Stimulated activated CD8-positive, alpha-beta memory T cell treated with anti-CD3 and anti-CD28 coated beads, Interleukin-7, amount 100 ng/mL, for 48 hours (primary cell): ENCODE results near the gene GOLGA8H.
"Not testable (repeated sequence)": the region's sequence is repeated elsewhere in the genome, so short reads cannot be mapped to it uniquely, and the experiment has no call there.

Experiments
- DNase-seq, 2 donors: peaks; one replicate each; pipeline ENCODE4 v3.0.0-alpha.2; 2020; ENCODE audit warnings: low read depth in 1 of 2; ENCODE audit errors: extremely low read depth in 1 of 2

Gene GOLGA8H, protein sequence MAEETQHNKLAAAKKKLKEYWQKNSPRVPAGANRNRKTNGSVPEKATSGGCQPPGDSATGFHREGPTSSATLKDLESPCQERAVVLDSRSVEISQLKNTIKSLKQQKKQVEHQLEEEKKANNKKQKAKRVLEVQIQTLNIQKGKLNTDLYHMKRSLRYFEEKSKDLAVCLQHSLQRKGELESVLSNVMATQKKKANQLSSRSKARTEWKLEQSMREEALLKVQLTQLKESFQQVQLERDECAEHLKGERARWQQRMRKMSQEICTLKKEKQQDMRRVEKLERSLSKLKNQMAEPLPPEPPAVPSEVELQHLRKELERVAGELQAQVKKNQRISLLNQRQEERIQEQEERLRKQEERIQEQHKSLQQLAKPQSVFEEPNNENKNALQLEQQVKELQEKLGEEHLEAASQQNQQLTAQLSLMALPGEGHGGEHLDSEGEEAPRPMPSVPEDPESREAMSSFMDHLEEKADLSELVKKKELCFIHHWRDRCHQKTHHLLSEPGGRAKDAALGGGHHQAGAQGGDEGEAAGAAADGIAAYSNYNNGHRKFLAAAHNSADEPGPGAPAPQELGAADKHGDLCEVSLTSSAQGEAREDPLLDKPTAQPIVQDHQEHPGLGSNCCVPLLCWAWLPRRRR

DNA sequence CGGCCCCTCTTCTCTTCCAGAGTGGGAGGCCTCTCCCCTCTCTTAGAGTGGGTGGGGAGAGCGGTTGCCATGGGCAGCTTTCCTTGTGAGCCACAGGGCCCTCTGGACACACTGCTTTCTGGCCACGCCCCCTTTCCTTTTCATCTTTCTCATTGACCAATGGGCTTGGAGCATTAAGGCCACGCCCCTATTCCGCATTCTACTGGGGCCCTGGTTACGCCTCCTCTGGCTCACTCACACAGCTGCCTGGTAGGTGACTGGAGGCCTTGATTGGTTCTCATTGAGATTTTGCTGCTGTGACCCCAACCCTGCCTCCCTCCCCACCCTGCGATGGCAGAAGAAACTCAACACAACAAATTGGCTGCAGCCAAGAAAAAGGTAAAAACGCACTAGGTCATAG lies at the start of gene GOLGA8H:
Gene GOLGA8H, plus strand, starts transcription at position 233 of the 400 bp plus-strand sequence. Its CDS starts 98 bp downstream, at position 331.
- DNase-seq, result not testable (repeated sequence)

DNA sequence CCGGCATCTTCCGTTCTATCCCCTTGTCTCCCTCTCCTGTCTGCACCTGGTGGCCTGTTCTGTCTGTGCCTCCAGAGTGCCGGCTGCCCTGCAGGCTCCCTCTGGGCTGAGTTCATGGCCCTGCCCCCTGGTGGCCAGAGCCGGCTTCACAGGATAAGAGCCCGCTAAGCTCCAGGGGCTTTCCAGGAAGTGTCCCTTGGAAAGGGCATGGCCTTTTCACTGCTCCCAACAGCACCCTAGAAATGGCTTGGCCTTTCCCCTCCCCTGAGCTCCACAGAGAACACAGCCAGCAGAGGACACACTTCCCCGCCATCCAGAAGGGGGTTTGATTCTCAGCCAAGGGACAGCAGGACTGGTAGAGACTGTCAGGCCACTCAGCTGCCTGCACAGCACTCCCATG lies 36.9 kb upstream of the GOLGA8H start:
- DNase-seq, result not testable (repeated sequence)

DNA sequence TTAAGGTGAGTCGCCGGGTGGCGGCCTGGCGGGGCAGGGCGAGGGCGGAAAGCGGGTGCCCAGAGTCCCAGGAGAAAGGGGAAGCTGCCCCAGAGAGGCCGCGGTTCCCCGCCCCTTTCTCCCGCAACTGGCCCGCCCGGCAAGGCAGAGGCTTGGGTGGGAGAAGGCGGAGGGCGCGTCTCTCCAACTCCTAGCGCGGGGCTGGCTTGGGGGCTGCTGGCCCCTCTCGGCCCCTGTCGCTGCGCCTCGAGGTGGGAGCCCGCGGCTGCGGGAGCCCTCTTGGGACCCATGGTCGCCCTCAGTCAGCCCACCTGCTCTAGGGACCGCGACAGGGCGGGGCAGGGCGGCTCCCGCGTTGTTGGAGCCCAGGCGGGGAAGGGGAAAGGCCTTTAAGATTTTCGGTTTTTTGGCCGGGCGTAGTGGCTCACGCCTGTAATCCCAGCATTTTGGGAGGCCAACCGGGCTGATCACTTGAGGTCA lies 30.8 kb upstream of the GOLGA8H start:
- DNase-seq, result not testable (repeated sequence)

DNA sequence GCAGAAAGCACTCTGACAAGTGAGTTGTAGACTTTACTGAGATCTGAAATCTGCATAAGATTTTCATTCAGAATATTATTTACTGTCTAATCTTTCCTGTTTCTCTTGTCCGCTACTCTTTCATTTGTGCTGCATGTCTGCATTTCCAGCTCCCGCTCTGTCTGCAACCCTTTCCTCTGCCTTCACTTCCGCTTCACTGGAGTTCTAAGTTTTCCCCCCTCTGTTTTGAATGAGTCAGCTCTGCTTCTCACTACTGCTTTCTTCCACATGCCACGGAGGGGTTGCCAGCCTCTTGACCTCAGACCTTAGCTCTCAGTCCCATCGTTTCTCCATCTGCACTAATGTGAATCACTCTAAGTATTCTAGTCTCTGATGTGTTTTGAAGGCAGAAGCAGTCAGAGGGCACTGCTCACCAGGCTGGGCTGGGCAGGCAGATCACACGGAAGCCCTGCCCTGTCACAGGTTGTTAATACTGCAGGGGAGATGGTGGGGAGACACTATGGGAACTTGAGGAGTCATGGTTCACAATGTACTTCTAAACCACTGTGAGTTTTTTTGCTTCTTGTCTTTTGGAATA lies 24.3 kb upstream of the GOLGA8H start:
- DNase-seq, result not testable (repeated sequence)

DNA sequence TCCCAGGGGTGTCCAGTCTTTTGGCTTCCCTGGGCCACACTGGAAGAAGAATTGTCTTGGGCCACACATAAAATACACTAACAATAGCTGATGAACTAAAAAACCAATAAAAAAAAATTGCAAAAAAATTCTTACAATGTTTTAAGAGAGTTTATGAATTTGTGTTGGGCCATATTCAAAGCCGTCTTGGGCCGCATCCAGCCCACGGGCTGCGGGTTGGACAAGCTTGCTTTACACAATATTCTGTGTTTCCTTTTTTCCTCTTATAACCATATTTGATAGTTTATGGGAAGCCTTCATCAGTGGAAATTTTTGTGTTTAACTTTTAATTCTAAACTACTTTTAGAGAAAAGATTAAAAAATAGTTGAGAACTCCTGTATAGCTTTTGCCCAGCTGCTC lies 23.1 kb upstream of the GOLGA8H start:
- DNase-seq, result not testable (repeated sequence)

DNA sequence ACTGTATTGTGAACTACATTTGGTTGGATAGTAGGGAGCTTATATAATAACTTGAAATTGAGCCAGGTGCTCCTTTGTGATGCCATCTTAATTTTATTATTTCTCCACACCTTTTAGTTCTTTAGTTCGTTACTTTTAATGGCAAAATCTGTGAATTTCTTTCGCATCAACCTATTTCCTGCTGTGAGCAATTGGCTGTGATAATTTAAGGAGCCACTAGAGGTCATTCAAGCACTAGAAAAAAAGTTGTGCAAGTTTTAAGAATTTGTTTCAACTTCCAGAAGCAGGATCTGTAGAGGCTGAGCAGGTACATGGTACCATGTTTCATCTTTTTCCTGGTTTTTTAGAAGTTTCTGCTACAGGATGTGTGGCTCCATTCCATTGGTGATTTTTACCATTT lies 4.9 kb upstream of the GOLGA8H start:
- DNase-seq, result not testable (repeated sequence)

DNA sequence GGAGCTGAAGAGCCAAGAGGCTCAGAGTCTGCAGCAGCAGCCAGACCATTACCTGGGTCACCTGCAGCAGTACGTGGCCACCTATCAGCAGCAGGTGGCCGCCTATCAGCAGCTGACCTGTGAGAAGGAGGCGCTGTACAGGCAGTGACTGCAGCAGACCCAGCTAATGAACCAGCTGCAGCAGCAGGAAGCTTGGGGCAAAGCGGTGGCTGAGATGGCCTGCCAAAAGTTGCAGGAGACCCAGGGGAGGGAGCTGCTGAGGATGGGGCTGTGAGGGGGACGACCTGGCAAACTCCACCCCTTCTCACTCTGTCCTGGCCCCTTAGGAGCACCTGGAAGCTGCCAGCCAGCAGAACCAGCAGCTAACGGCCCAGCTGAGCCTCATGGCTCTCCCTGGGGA lies 8.4 kb downstream of the GOLGA8H start:
- not testable (repeated sequence) for DNase-seq

DNA sequence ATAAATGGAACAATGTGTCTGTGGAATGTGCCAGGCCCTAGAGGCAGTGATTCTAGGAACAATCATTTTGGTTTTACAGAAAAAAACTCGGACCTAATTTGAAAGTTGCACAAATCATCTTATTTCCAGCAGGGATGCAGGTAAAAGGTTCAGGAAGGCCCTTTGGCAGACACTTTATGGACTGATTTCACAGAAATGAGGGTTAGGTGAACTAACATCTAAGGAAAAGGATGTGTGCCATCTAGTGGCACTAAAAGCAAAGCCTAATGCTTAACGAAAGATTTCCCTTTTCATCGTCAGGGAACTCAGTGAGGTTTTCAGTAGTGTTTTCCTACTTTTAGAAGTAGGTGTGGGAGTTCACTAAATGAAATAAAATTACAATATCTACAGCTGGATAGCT lies 17.5 kb downstream of the GOLGA8H start:
- not testable (repeated sequence) for DNase-seq

DNA sequence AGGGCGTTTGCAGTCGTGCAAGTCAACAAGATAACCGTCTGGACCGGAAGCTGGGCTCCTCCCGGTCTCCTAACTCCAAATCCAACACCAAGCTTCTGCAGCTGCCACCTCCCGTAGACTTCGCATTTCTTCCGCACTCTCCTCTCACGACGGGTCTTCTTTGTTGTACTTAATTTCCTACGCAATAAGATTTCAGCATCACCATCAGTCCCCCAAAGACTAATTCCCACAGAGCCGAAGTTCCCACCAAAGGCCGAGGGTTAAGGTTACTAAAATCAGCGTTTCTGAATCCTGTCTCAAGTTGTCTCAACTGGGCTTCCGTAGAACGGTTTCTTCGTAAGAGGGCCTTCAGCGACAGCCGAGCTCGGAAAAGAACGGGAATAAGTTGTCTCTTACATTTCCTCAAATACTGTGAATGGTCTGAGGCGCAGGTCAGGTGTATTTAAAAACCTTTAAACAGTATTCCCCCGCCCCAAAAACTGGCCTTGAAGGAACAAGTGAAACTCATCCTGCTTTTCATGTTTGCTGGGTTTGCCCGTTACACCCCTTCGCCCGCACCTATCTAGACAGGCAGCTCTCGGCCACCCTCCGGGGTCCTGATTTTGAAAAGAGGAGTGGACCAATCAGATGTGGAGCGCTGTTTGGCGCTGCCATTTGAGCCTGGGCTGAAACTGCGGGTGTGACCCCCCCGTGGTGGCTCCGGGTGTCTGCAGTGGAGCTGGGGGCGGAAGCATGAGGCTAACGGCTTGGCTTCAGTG lies 21.8 kb downstream of the GOLGA8H start, which contains the start of gene ARHGAP11B:
Gene ARHGAP11B, plus strand, starts transcription at position 693 of the 758 bp plus-strand sequence.
- DNase-seq, result peak; percentile 85 to 95

DNA sequence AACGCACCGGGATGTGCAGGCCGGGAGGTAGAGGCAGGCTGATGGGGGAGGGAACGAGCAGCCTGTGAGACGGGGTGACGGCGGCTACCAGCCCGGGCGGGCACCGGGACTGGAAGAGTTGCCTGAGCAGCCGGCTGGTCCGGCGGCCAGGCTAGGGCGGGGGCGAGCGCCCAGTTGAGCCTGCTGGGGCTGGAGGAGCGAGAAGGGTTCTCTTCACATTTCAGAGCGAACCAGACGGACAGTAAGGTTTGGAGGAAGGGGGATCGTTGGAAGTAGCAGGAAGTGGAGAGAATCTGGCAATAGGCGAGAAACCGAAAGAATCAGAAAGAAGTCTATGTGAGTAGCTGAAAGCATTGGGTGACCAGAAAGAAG lies 22.4 kb downstream of the GOLGA8H start:
- not testable (repeated sequence) for DNase-seq

DNA sequence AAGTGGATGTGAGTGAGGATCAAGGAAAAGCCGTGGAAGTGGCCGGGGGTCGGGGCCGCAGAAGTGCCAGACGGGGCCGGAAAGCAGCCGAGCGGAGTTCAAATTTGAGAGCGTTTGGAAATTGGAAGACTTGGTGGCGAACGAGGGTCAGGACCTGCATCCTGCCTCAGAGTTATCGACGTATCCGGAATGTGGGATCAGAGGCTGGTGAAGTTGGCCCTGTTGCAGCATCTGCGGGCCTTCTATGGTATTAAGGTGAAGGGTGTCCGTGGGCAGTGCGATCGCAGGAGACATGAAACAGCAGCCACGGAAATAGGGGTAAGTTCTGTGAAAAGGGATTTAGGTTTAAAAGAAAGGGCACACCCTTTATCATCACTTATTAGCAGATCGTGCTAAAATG lies 22.8 kb downstream of the GOLGA8H start:
- DNase-seq, result not testable (repeated sequence)

DNA sequence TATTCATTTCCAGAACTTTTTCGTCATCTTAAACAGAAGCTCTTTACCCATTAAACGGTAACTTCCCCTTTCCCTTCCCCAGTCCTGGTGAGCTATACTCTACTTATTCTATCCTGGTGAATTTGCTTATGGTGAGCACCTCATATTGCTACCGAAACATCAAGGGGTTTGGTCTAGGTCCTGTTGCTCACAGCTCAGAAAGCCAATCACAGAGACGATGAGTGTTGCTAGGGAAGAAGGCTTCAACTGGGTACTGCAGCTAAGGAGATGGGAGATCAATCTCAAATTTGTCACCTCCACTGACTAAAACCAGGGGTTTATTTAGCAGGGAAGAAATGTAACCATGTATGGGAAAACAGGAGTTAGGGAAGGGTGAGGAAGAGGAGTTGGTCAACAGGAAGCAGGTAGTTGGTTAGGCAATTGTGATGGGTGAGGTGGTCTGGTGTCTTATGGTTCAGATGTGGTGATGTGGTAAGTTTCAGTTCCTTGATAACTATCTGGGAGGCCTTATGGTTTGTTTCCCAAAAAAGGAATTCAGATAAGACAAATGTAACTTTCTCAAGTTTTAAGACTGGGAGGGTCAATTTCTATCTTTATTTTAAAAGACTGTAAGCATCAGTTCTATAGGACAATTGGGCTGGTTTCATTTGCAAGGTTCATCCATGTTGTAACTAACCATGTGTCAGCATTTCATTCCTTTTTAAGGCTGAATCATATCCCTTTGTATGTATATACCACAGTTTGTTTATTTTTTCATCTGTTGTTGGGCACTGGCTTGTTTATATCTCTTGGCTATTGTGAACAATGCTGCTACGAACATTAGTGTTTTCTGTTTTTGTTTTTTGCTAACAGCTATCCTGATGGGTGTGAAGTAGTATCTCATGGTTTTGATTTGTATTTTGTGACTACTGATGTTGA lies 46.4 kb downstream of the GOLGA8H start:
- no peak for DNase-seq

DNA sequence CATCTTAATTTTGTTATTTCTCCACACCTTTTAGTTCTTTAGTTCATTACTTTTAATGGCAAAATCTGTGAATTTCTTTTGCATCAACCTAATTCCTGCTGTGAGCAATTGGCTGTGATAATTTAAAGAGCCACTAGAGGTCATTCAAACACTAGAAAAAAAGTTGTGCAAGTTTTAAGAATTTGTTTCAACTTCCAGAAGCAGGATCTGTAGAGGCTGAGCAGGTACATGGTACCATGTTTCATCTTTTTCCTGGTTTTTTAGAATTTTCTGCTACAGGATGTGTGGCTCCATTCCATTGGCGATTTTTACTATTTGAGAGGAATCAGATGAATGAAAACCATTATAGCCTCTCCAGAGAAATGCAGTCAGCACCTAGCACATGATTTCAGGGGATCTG lies 57.3 kb downstream of the GOLGA8H start:
- not testable (repeated sequence) for DNase-seq
